GM12891 (cell line): Measurements from ENCODE around the gene ME1.

Source experiments
- POLR2A ChIP-seq: IDR thresholded peaks from 2 replicates; pipeline ENCODE4 v1.6.1; 2011; ENCODE audit warnings: low read depth, low read length, control low read depth
- POLR2AphosphoS5 ChIP-seq: IDR thresholded peaks from 2 replicates; pipeline ENCODE4 v1.6.1; 2011; ENCODE audit warnings: low read depth, low read length, control low read depth
- TAF1 ChIP-seq: IDR thresholded peaks from 2 replicates; pipeline ENCODE4 v1.6.1; 2011; ENCODE audit warnings: low read depth, low read length, control low read depth

- TF ChIP-seq POLR2AphosphoS5 = no peak
- no peak for TF ChIP-seq POLR2A
- no peak for TF ChIP-seq TAF1
Measured at GRCh38 chr6:83431545-83432155, 799 bp upstream of the ME1 start.
